Anterior cingulate cortex (tissue), 58 donors: ENCODE results near the gene YBX1.

ENCODE experiments used
- DNase-seq, 58 donors: peaks; one replicate each; lab custom pipeline; 2025; lab: John Stamatoyannopoulos, UW

Gene YBX1

GRCh38 chr1:42733415-42734200 lies 51.4 kb downstream of the YBX1 start:
- DNase-seq, result no peak

GRCh38 chr1:42734201-42735035 lies 52.2 kb downstream of the YBX1 start:
- no peak for DNase-seq

GRCh38 chr1:42735056-42735455 lies 52.8 kb downstream of the YBX1 start:
- DNase-seq, result no peak

- DNase-seq, result no peak
These were observed 53.4 kb downstream of the YBX1 start for GRCh38 chr1:42735477-42736105.

GRCh38 chr1:42736152-42736551 lies 53.9 kb downstream of the YBX1 start:
- no peak for DNase-seq

- no peak for DNase-seq
These were observed 54.5 kb downstream of the YBX1 start for GRCh38 chr1:42736571-42737200.

GRCh38 chr1:42737257-42737656 lies 55.0 kb downstream of the YBX1 start:
- DNase-seq, result peak in 4 of 58 donors; percentile 13 to 21 (median 16)

- DNase-seq, result no peak
These were observed 55.9 kb downstream of the YBX1 start for GRCh38 chr1:42737986-42738677.

GRCh38 chr1:42738678-42739226 lies 56.5 kb downstream of the YBX1 start:
- DNase-seq, result no peak

- no peak for DNase-seq
These were observed 57.8 kb downstream of the YBX1 start, which contains the start of gene CLDN19 for GRCh38 chr1:42739753-42740700. CLDN19 (minus strand) TSS chr1:42740236; CDS start chr1:42740063, 173 bp downstream.

- peak in 6 of 58 donors; percentile 13 to 38 (median 28) for DNase-seq
These were observed 58.8 kb downstream of the YBX1 start for GRCh38 chr1:42740851-42741580.

GRCh38 chr1:42741706-42742105 lies 59.5 kb downstream of the YBX1 start:
- DNase-seq, result no peak

GRCh38 chr1:42742141-42742540 lies 59.9 kb downstream of the YBX1 start:
- DNase-seq, result no peak

- DNase-seq, result no peak
These were observed 60.5 kb downstream of the YBX1 start for GRCh38 chr1:42742617-42743316.

- DNase-seq, result no peak
These were observed 61.3 kb downstream of the YBX1 start for GRCh38 chr1:42743317-42744147.

GRCh38 chr1:42744148-42744413 lies 61.9 kb downstream of the YBX1 start:
- no peak for DNase-seq

GRCh38 chr1:42745851-42746250 lies 63.6 kb downstream of the YBX1 start:
- DNase-seq, result no peak
